Measurements from ENCODE around the gene ARHGAP35.
"Not testable (repeated sequence)": the region's sequence is repeated elsewhere in the genome, so short reads cannot be mapped to it uniquely, and the experiment has no call there.

ARHGAP35 gene

DNA sequence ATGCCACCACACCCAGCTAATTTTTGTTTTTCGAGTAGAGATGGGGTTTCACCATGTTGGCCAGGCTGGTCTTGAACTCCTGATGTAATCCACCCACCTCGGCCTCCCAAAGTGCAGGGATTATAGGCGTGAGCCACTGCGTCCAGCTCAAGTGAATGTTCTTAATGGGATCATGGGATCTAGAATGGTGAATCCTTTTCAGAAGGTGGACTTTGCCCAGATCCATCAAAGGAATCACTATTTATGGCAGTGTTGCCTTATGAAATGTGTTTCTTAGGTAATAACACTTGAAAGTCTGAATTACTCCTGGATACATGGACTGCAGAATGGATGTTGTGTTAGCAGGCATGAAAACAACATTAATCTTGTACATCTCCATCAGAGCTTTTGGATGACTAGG, 20.3 kb downstream of the ARHGAP35 start:
- Histone ChIP-seq H3K36me3 (ENCODE audit: control insufficient read depth, insufficient read depth, low read length) (no peaks in the 10 kb centered on the region), H3K9me3 (ENCODE audit: control insufficient read depth, insufficient read depth, low read length) (no peaks in the 10 kb centered on the region), H3K4me3 (ENCODE audit: low read depth, low read length) (no peak overlapping the region), H3K27me3 (ENCODE audit: control insufficient read depth, insufficient read depth, low read length) (no peaks in the 10 kb centered on the region), H3K9ac (ENCODE audit: low read depth, low read length) (no peak overlapping the region), H3K4me1 (ENCODE audit: control insufficient read depth, insufficient read depth, low read length) (no peaks in the 10 kb centered on the region)

DNA sequence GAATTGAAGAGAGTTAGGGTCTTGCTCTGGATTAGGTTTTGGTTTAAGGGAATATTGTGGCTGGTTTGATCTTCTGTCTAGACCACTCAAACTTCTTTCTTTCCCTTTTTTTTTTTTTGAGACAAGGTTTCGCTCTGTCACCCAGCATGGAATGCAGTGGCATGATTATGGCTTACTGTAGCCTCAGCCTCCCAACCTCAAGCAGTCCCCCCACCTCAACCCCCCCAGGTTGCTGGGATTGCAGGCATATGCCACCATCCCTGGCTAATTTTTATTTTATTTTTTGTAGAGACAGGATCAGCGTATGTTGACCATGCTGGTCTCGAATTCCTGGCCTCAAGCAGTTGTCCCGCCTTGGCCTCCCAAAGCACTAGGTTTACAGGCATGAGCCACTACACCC, 21.2 kb downstream of the ARHGAP35 start:
- no peaks in the 10 kb centered on the region for H3K4me1 ChIP-seq (ENCODE audit: control insufficient read depth, insufficient read depth, low read length)
- no peaks in the 10 kb centered on the region for H3K9me3 ChIP-seq (ENCODE audit: control insufficient read depth, insufficient read depth, low read length)
- H3K36me3 ChIP-seq (ENCODE audit: control insufficient read depth, insufficient read depth, low read length), result no peaks in the 10 kb centered on the region
- H3K27me3 ChIP-seq (ENCODE audit: control insufficient read depth, insufficient read depth, low read length), result no peaks in the 10 kb centered on the region
- H3K9ac ChIP-seq (ENCODE audit: low read depth, low read length), result no peak overlapping the region
- no peak overlapping the region for H3K4me3 ChIP-seq (ENCODE audit: low read depth, low read length)

DNA sequence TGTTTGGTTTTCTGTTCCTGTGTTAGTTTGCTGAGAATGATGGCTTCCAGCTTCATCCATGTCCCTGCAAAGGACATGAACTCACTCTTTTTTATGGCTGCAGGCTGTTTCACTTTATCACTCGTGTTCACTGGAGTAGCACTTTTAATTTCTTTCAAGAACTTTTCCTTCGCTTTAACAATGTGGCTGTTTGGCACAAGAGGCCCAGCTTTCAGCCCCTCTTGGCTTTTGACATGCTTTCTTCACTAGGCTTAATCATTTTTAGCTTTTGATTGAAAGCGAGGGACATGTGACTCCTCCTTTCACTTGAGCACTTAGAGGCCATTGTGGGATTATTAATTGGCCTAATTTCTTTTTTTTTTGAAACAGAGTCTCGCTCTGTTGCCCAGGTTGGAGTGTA, 22.0 kb downstream of the ARHGAP35 start:
- H3K4me3 ChIP-seq (ENCODE audit: low read depth, low read length); H3K9ac ChIP-seq (ENCODE audit: low read depth, low read length); H3K36me3 ChIP-seq (ENCODE audit: control insufficient read depth, insufficient read depth, low read length); H3K27me3 ChIP-seq (ENCODE audit: control insufficient read depth, insufficient read depth, low read length); H3K4me1 ChIP-seq (ENCODE audit: control insufficient read depth, insufficient read depth, low read length); H3K9me3 ChIP-seq (ENCODE audit: control insufficient read depth, insufficient read depth, low read length): not testable (repeated sequence)

DNA sequence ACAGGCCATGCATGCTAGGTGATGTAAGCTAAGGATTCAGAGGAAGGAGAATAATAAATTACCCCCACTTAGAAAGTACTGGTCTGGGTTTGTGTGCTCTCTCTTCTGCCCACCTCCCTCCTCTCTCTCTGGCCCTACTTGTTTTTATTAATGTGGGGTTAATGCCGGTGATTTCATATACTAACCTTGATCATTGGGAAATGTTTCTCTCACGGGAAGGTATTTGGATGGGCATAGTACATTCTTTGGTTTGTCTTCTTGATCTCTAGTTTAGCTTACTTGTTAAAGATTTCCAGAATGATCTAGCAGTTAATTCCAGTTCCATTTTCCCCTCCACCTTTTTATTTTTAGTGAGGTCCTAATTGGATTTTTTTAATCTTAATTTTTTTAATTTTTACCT, 24.6 kb downstream of the ARHGAP35 start:
- H3K4me1 ChIP-seq (ENCODE audit: control insufficient read depth, insufficient read depth, low read length), result no peaks in the 10 kb centered on the region
- no peaks in the 10 kb centered on the region for H3K27me3 ChIP-seq (ENCODE audit: control insufficient read depth, insufficient read depth, low read length)
- no peak overlapping the region for H3K4me3 ChIP-seq (ENCODE audit: low read depth, low read length)
- H3K9ac ChIP-seq (ENCODE audit: low read depth, low read length), result no peak overlapping the region
- no peaks in the 10 kb centered on the region for H3K9me3 ChIP-seq (ENCODE audit: control insufficient read depth, insufficient read depth, low read length)
- H3K36me3 ChIP-seq (ENCODE audit: control insufficient read depth, insufficient read depth, low read length), result no peaks in the 10 kb centered on the region

DNA sequence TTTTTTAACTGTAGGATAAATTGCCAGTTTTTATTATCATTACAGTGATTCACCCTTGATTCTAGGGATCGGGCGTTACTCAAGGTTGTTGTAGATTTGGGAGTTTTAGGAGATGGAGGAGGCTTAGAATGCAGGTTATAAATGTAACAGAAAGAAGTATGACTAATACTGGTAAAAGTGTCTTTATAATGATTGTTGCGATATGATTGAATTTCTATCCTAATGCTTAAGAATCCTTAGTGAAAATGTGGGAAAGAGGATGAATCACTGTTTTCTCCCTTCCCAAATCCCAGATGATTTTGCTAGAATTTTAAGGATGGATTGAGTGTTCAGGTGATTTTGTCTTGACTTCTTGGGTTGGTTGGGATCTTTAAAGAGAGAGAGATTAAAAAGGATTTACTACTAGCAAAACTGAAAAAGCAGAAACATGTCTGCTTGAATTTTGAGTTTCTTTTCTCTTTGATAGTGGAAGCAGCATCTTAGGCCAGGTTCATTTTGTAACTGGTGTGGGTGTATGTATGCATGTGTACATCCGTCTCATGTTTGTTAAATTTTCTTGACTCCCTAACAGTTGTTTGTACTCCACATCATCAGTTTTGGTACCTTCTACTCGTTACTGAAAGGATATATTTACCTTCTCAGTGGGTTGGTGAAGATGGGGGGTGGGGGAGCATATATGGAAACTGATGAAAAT, 25.9 kb downstream of the ARHGAP35 start:
- Histone ChIP-seq H3K4me3 (ENCODE audit: low read depth, low read length) (no peak overlapping the region), H3K9me3 (ENCODE audit: control insufficient read depth, insufficient read depth, low read length) (no peaks in the 10 kb centered on the region), H3K36me3 (ENCODE audit: control insufficient read depth, insufficient read depth, low read length) (no peaks in the 10 kb centered on the region), H3K4me1 (ENCODE audit: control insufficient read depth, insufficient read depth, low read length) (no peaks in the 10 kb centered on the region), H3K27me3 (ENCODE audit: control insufficient read depth, insufficient read depth, low read length) (no peaks in the 10 kb centered on the region), H3K9ac (ENCODE audit: low read depth, low read length) (no peak overlapping the region)

DNA sequence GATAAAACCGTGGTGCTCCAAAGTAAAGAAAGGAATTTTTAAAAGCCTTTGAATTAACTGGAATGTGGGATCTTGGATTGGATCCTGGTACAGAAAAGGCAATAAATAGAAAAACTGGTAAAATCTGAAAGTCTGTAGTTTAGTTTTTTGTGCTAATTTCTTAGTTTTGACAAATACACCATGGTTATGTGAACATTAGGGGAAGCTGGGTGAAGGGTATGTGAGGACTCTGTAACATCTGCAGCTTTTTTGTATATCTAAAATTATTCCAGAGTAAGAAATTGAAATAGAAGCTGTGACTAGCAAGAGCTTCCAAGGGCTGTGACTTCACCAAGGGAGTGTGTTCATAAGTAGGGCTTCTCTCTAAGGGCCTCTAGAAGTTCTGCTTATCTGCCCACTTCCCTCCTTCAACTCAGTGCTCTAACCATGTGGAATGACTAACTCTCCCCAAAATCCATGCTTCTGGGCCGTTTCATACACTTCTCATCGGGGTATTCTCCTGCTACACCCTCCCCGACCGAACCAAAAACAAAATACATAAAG, 26.5 kb downstream of the ARHGAP35 start:
- Histone ChIP-seq H3K27me3 (ENCODE audit: control insufficient read depth, insufficient read depth, low read length) (no peaks in the 10 kb centered on the region), H3K4me3 (ENCODE audit: low read depth, low read length) (no peak overlapping the region), H3K4me1 (ENCODE audit: control insufficient read depth, insufficient read depth, low read length) (no peaks in the 10 kb centered on the region), H3K9me3 (ENCODE audit: control insufficient read depth, insufficient read depth, low read length) (no peaks in the 10 kb centered on the region), H3K9ac (ENCODE audit: low read depth, low read length) (no peak overlapping the region), H3K36me3 (ENCODE audit: control insufficient read depth, insufficient read depth, low read length) (no peaks in the 10 kb centered on the region)

DNA sequence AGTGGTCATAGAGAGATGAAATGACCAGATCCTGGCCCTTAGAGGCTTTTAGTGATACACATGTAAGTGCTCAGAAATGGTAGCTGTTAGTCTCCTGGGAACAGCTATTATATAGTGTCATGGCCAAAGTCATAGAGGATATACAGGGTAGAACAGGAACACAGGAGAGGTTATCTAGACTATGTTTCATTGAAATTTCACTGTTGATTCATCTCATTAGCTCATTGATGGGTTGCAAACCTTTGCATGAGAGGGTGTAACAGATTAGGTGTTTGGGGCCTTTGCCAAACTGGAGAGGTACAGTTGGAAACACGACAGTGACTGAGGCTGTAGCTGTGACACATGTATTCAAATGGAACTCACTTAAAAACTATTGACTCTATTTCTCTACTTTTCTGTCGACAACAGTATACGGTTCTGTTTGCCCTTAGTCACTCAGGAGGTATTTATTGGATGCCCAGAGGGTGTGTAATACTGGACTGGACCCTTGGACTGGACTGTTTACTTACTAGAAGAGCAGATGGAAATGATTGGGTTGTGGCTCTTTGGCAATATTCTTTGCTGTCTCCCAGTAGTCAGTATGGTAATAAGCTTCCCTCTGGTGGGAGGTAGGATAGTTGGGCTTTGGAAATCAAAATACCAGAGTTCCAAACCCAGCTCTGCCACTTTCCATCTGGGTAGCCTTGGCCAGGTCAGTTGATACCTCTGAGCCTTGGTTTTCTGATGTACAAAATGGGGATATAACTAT, 29.8 kb downstream of the ARHGAP35 start:
- no peaks in the 10 kb centered on the region for H3K27me3 ChIP-seq (ENCODE audit: control insufficient read depth, insufficient read depth, low read length)
- no peak overlapping the region for H3K4me3 ChIP-seq (ENCODE audit: low read depth, low read length)
- H3K36me3 ChIP-seq (ENCODE audit: control insufficient read depth, insufficient read depth, low read length), result no peaks in the 10 kb centered on the region
- no peaks in the 10 kb centered on the region for H3K9me3 ChIP-seq (ENCODE audit: control insufficient read depth, insufficient read depth, low read length)
- H3K9ac ChIP-seq (ENCODE audit: low read depth, low read length), result no peak overlapping the region
- H3K4me1 ChIP-seq (ENCODE audit: control insufficient read depth, insufficient read depth, low read length), result peaks cover 4% of the 10 kb centered on the region

DNA sequence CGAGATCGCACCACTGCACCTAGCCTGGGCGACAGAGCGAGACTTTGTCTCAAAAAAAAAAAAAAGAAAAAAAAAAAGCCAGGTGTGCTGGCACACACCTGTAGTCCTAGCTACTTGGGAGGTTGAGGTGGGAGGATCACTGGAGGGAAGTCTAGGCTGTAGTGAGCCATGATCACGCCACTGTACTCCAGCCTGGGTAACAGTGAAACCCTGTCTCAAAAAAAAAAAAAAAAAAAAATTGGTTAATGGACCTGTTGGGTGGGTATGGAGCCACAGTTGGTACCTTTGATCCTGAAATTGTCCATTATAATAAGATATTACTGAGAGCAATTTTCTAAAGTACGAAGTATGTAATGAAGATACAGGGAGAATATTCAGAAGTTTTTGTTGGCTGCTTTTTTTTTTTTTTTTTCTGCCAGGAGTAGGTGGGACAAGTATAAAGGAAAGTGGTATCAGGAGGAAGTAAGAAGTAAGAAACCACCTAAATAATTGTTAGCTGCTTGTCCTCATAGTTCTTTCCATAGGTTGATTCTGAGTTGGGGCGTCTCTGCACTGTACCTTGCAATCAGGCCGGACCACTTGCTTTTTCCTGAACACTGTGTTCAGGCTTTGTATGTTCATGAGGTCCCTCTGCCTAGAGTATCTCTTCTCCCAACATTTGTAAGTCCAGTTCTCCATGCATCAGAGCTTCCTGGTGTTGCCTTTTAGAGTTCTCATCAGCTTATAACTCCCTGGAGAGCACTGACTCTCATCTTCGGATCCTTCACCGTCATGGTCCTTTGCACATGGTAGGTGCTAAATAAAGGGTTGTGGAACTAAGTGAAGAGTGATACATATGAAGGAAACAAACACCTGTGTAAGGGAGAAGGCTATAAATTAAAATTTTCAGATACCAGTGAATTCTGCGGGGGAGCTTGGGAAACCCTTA, 31.7 kb downstream of the ARHGAP35 start:
- no peak overlapping the region for H3K4me3 ChIP-seq (ENCODE audit: low read depth, low read length)

DNA sequence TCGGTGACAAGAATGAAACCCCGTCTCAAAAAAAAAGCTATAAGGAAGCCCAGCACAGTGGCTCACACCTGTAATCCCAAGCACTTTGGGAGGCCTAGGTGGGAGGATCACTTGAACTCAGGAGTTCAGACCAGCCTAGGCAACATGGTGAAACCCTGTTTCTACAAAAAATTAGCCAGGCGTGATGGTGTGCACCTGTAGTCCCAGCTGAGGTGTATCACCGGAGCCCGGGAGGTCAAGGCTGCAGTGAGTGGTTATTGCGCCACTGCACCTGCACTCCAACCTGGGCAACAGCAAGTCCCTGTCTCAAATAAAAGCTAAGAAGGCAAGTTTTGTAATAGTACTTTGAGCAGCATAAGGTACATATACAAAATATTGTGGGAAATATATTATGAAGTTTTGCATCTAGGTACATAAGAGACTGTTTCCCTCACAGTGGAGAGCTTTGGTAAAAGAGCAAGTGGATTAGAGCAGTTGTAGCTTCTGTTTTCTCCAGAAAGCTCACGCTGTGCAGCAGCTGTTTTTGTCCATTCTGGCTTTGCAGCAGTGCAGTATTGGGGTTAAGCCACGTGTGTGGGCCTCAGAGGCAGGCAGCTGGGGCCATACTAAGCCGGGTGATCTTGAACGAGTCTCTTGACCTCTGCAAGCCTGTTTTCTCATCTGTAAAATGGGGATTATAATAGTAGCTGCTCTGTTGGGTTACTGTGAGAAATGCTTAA, 35.4 kb downstream of the ARHGAP35 start:
- Histone ChIP-seq H3K4me1 (ENCODE audit: control insufficient read depth, insufficient read depth, low read length) (peaks cover 4% of the 10 kb centered on the region), H3K36me3 (ENCODE audit: control insufficient read depth, insufficient read depth, low read length) (no peaks in the 10 kb centered on the region), H3K9ac (ENCODE audit: low read depth, low read length) (no peak overlapping the region), H3K4me3 (ENCODE audit: low read depth, low read length) (no peak overlapping the region), H3K9me3 (ENCODE audit: control insufficient read depth, insufficient read depth, low read length) (no peaks in the 10 kb centered on the region), H3K27me3 (ENCODE audit: control insufficient read depth, insufficient read depth, low read length) (no peaks in the 10 kb centered on the region)

More for the DNA sequence above, 31.7 kb downstream of the ARHGAP35 start:
- Histone ChIP-seq H3K9ac (ENCODE audit: low read depth, low read length) (no peak overlapping the region), H3K4me1 (ENCODE audit: control insufficient read depth, insufficient read depth, low read length) (peaks cover 4% of the 10 kb centered on the region), H3K27me3 (ENCODE audit: control insufficient read depth, insufficient read depth, low read length) (no peaks in the 10 kb centered on the region), H3K9me3 (ENCODE audit: control insufficient read depth, insufficient read depth, low read length) (no peaks in the 10 kb centered on the region), H3K36me3 (ENCODE audit: control insufficient read depth, insufficient read depth, low read length) (no peaks in the 10 kb centered on the region)

DNA sequence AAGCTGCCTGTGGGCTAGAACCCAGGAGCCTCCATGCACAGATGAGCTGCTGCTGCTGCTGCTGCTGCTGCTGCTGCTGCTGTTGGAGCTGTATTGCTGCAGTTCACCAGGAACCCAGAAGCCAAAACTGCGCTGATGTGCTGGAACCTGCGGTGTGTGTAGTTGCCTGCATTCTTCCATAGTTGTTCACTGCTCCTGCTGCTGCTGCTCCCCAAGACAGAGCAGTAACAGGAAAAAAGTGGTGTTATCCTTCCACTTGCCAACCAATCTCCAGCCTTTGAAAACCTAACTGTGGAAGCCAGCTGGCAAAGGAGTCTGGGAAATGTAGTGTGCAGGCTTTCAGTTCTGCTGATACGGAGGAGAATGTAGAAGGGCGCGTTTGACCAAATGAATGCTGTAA, 37.9 kb downstream of the ARHGAP35 start:
- no peaks in the 10 kb centered on the region for H3K27me3 ChIP-seq (ENCODE audit: control insufficient read depth, insufficient read depth, low read length)
- no peak overlapping the region for H3K4me3 ChIP-seq (ENCODE audit: low read depth, low read length)
- H3K36me3 ChIP-seq (ENCODE audit: control insufficient read depth, insufficient read depth, low read length), result no peaks in the 10 kb centered on the region
- peaks cover 4% of the 10 kb centered on the region for H3K4me1 ChIP-seq (ENCODE audit: control insufficient read depth, insufficient read depth, low read length)
- no peak overlapping the region for H3K9ac ChIP-seq (ENCODE audit: low read depth, low read length)
- H3K9me3 ChIP-seq (ENCODE audit: control insufficient read depth, insufficient read depth, low read length), result no peaks in the 10 kb centered on the region

DNA sequence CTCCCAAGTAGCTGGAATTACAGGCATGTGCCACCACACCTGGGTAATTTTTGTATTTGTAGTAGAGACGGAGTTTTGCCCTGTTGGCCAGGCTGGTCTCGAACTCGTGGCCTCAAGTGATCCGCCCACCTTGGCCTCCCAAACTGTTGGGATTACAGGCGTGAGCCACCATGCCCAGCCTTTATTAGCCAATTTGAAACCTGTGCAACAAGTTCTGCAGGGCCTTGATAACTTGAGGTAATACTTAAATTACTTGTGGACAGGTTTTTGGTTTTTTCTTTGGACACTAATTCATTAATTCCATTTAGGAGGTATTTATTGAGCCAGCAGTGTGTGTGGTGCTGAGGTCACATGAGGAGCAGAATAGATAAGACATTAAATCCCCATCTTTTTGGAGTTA, 39.5 kb downstream of the ARHGAP35 start:
- Histone ChIP-seq H3K36me3 (ENCODE audit: control insufficient read depth, insufficient read depth, low read length) (no peaks in the 10 kb centered on the region), H3K9ac (ENCODE audit: low read depth, low read length) (no peak overlapping the region), H3K4me1 (ENCODE audit: control insufficient read depth, insufficient read depth, low read length) (peaks cover 8% of the 10 kb centered on the region), H3K27me3 (ENCODE audit: control insufficient read depth, insufficient read depth, low read length) (no peaks in the 10 kb centered on the region), H3K9me3 (ENCODE audit: control insufficient read depth, insufficient read depth, low read length) (no peaks in the 10 kb centered on the region), H3K4me3 (ENCODE audit: low read depth, low read length) (no peak overlapping the region)
